Activated CD4-positive, CD25-positive, alpha-beta regulatory T cell (primary cell): ENCODE results near the gene PPP1R14C.
"Not testable (repeated sequence)": the region's sequence is repeated elsewhere in the genome, so short reads cannot be mapped to it uniquely, and the experiment has no call there.

Experiments
- DNase-seq, 4 experiments: peaks; one replicate each; lab custom pipeline; 2025; lab: John Stamatoyannopoulos, UW

The PPP1R14C gene

GRCh38 chr6:150220634-150221551 lies 78.0 kb downstream of the PPP1R14C start:
- DNase-seq = no peak

DNA sequence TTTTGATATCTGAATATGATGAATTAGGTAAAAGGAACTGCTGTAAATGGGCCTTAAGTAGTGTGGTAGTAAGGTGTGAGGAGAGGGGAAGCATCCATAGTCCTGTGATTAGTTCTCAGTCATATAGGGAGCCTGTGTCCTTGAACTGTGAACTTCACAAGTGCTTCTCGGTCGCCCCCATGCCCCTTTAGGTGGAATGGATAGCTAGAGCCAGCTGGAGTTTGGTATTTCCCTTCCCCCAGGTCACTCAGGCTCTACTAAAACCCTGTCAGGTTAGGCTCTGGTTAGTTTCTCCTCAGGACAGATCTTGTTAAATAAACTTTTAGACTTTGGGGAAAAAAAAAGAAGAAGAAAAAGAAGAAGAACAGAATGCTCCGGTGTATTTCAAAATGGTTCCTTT lies 82.0 kb downstream of the PPP1R14C start:
- no peak for DNase-seq

DNA sequence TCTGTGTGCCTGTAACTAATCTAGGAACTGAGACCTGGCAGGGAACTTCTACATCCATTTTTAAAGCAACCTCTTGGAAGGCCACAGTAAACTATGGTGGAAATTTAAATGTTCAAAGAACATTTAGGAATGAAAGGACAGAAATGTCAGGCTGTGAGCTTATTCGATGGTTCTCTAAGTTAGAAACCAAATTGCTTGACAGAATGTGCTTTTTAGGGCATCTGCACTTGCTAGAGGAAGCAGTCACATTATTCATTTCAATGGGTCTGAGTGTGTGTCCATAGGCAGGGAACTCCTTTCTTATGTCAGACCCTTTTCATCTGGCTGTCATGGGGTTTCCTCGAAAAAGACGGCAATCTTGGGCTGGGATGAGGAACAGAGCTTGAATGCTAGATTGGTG lies 84.4 kb downstream of the PPP1R14C start:
- no peak for DNase-seq

GRCh38 chr6:150228072-150228733 lies 85.4 kb downstream of the PPP1R14C start:
- DNase-seq = no peak

DNA sequence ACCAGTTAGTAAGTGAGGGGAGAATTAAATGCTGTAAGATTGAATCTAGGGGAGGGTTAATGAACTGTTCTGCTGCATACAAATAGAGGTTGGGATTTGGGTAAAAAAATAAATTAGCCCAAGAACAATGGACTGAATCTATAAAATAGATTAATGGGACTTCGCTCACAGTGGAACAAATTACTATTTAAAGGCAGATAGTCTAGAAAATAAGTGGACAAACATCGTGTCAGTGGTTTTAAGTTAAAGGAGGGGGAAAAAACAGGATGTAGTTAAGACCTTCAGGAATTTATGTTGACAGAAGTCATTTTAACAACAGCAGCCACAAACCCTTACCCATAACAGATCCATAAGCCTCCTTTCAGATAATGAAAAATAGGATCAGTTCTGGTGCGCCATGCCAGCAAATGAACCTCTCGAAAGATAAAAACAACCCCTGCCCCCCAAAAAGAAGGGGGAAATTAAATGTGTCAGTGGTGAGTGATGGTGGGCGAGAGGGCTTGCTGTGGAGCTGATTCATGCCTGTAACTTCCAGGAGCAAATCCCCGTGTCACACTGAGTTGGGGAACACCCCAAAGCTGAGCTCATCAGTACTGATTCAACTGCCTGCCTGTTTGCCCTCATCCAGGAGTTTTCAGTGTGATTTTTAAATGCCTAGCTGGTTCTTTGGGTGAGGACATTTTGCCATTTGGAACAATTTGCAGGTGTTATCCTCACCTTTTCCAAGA lies 86.8 kb downstream of the PPP1R14C start:
- DNase-seq = no peak

- DNase-seq = no peak
Observed at GRCh38 chr6:150230164-150230561, 87.3 kb downstream of the PPP1R14C start.

DNA sequence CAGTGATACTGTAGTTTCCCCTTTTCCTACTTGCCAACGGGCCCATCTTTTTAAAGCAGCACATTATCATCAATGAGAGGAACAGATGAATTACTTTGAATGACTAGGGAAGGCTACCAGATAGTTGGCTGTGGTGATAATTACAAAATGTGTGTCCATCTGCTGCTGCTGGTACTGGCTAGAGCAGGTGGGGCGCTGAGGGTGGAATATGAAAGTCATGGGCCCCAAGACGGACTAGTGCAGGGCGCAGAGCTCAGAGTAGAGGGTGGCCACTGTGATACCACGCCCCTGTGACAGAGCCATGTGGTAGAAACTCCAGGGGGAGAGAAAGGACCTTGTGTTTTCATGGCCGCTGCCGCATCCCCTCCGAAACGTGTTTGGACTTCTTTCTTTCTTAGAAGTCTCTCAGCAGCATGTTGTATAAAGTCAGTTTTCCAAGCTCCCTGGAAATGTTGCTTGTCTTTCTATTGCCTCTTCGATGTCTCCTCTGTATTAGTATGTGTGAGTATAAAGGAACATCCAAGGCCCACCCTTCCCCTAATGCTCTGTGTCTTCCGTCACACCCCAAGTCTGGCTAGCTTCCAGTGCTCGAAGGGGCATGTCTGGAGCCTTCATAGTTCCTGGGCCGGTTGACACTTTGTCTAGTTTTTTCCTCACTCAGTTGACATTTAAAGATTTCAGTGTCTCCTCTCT lies 88.1 kb downstream of the PPP1R14C start:
- no peak for DNase-seq

DNA sequence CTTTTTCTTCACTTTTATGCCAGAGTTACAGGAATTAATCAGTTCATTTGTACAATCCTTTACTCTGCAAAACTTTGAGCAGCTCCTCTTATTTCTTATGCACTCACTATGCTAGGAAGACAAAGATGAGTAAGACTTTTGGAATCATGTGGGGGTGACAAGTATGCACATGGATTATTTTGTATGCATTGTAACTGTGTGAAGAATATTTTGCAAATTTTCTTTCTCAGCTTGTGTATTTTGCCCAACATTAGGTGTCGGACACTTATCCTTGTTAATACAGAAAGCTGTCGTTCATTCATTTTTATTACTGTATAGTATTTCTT lies 88.6 kb downstream of the PPP1R14C start:
- no peak for DNase-seq

- no peak for DNase-seq
Observed at GRCh38 chr6:150233843-150234269, 91.0 kb downstream of the PPP1R14C start.

GRCh38 chr6:150235218-150235617 lies 92.4 kb downstream of the PPP1R14C start:
- DNase-seq = no peak

DNA sequence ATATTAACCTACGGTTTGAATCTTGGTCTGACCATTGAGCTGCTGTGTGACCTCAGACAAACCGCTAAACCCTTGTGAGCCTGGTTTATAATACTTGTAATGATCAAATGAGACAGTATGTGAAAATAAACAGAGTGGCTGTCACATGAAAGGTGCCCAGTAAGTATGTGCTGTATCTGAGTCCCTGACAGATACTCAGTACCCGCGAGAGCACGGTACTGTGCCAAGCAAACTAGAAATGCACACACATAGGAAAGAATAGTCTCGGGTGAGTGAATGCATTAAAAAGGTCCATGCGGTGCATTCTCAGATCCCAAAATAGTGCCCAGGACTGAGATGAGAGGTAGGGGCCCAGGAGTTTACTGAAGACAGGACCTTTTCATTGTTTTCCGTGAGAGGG lies 93.3 kb downstream of the PPP1R14C start:
- DNase-seq = no peak

- DNase-seq = no peak
Observed at GRCh38 chr6:150236544-150236943, 93.7 kb downstream of the PPP1R14C start.

DNA sequence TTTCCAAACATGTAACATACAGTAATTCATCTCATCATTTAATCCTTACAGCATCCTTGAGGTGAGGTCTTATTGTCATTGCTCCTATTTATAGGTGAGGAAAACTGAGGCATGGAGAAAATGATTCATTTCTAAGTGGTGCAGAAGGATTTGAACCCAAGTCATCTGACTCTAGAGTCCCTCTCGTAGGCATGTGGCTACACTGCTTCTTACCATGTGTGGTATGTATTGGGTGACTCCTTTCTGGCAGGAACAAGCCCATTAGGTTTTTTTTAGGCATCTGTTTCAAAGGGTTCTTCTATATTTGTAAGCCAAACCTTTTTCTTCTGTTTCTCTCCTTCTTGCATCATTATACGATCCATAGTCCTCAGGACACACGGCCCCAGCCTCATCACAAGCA lies 94.8 kb downstream of the PPP1R14C start:
- DNase-seq = no peak

DNA sequence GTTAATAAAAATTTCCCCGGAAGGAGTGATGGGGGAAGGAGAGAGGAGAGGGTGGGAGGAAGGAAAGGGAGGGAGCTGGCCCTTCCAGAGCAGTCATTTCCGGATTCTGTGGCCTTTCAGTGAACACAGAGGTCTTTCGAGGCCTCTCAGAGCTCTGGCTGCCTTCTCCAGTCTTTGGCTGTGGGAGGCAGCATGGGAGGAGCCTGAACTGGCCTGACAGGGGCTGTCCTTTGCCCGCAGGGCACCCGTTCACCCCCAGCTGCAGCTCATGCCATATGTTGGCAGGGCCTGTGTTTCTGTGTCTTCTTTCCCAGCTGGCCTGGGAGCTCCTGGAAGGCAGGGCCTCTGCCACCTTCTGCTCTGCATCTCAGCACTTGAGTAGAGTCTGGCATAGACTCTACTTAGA lies 95.5 kb downstream of the PPP1R14C start:
- DNase-seq = no peak

DNA sequence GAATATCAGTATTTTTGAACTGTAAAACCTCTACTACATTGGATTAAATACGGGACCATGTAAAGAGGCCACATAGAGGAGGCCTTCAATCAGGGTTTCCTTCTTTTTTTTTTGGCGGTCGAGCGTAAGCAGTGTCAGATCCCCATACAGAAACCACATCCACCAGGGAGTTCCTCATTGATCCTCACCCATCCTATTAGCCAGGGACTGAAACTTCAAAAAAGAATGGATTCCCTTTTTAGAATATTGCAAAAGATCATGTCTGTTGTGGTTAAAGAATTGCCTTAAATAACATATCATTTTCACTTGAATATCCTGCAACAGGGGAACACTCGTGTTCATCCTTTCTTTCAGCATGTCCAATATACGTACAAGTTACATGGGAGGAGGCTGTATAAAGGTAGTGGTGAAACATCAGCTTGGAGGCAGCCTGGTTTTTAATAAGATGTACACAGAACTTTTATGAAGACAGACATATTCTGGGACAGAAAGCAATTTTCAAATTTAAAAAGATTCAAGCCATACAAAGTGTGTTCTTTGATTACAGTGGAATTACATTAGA lies 96.1 kb downstream of the PPP1R14C start:
- DNase-seq = no peak

DNA sequence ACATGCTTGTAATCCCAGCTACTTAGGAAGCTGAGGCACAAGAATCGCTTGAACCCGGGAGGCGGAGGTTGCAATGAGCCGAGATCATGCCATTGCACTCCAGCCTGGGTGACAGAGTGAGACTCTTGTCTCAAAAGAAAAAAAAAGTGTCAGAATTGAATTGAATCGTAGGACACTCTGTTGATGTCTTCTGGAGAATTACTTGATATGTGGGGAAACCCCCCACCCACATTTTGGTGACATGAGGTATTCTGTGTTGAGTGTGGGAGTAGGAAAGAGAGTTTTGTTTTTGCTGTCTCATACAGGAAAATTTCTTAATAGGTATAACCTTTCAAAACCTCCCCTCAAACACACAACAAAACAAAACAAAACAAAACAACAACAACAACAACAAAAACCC lies 98.9 kb downstream of the PPP1R14C start:
- not testable (repeated sequence) for DNase-seq

DNA sequence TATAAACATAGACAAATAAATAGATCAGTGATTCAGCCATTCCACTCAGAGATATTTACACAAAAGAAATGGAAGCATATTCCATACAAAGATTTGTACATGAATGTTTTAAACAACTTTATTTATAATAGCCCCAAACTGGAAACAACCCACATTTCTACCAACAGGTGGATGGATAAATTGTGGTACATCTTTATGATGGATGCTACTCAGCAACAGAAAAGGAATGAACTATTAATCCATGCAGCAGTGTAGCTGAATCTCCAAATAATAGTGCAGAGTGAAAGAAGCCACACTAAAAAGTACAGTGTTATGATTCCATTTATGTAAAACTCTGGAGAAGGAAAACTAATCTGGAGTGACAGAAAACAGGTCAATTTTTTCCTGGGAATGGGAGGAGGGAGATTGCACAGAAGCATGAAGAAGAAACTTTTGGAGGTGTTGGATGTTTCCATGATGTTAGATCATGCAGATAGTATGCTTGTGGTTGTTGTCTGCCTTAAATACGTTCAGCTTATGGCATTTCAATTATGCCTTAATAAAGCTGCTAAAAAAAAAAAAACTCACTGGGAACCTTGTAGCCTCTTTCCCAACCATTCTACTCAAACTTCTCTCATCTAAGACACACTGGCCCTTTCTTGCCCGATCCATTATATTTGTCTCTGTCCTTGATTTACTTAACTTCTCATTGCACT lies 100.9 kb downstream of the PPP1R14C start:
- no peak for DNase-seq

DNA sequence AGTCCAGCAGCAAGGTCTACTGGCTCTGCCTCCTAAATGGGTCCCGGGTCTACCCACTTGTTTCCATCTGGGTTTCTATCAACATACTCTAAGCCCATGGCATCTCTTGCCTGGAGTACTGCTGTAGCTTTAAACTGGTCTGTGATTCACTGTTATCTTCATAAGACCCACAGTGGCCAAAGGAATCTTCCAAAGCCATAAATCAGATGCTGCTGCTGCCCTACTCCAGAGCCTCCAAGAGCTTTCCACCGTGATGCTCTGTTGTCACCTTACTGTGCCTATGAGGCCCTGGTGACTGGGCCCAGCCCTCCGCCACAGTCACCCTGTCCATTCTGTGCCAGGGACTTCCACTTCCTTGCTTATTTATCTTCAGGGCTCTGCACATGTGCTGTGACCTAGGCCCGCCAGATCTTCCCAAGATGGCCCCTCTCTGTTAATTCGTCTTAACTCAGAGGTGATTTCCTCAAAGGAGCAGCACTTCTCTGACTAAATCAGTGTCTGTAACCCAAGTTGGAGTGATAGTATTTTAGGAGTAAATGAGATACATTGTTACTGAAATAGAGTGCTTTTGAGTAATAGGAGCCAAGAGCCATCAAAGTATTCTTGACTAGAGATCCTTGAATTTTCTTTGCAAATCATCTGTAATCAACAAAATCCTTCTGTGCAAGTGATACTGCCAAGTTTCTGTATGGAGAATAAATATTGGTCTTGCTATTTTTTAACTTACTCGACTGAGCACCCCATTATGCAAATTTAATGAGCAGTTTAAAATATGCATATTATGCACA lies 102.5 kb downstream of the PPP1R14C start:
- DNase-seq = no peak

- no peak for DNase-seq
Observed at GRCh38 chr6:150247803-150248202, 105.0 kb downstream of the PPP1R14C start.

DNA sequence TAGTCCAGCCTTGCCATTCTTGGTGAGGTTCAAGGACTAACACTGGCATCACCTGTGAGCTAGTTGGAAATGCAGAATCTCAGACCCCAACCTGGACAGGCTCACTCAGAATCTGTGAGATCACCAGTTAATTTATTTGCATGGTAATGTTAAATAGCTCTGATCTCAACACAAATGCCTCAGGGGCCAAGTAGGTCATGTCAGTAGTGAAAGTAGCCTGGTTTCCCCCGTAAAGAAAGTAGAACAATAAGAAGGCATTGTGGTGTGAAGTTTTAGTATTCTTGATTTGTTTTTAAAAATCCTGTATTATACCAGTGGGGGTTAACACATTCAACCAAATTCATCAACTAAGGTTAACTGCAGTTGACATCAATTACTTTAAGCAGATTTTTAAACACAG lies 105.5 kb downstream of the PPP1R14C start:
- no peak for DNase-seq
